HG03521 (cell line): ENCODE measurements around the gene WIPI1.
"Not testable (repeated sequence)": the region's sequence is repeated elsewhere in the genome, so short reads cannot be mapped to it uniquely, and the experiment has no call there.

Experiments
- ATAC-seq: cut with Tn5 transposase; IDR thresholded peaks from one replicate; pipeline ENCODE4 v1.9.1; 2021; ENCODE audit warnings: mild to moderate bottlenecking, moderate library complexity; ENCODE audit not compliant: unreplicated experiment

Gene WIPI1, protein sequence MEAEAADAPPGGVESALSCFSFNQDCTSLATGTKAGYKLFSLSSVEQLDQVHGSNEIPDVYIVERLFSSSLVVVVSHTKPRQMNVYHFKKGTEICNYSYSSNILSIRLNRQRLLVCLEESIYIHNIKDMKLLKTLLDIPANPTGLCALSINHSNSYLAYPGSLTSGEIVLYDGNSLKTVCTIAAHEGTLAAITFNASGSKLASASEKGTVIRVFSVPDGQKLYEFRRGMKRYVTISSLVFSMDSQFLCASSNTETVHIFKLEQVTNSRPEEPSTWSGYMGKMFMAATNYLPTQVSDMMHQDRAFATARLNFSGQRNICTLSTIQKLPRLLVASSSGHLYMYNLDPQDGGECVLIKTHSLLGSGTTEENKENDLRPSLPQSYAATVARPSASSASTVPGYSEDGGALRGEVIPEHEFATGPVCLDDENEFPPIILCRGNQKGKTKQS

GRCh38 chr17:68457168-68457538 is at the start of gene WIPI1:
WIPI1 (minus strand) TSS chr17:68457496; CDS start chr17:68457421, 75 bp downstream.
- ATAC-seq: peak; percentile 25

- ATAC-seq: no peak
These were observed 48.7 kb upstream of the WIPI1 start for GRCh38 chr17:68505951-68506350.

GRCh38 chr17:68501074-68501473 is 43.8 kb upstream of the WIPI1 start:
- ATAC-seq: no peak

- ATAC-seq: no peak
These were observed 42.3 kb upstream of the WIPI1 start for GRCh38 chr17:68499587-68499986.

- ATAC-seq: peak; percentile 10
These were observed 41.4 kb upstream of the WIPI1 start for GRCh38 chr17:68498479-68499326.

DNA sequence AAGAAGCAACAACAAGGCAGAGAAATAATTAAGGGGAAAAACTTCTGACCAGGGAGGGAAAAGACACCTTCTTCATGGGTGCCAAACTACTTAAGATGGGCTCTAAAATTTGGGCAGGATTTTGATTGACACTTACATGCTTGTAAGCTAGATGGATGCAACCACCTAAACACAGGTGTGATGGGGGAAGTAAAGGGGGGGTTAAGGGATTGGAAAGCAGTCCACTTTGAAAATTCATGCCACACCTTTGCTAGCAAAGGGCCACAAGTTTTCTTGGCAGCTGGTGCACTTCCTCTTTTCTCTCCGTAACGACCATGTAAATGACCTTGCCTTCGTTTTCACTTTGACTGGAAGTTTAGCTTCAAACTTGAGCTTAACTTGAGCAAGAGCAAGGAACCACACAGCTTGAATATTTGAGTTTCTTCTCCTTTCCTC is 40.6 kb upstream of the WIPI1 start:
- peak; percentile 89 for ATAC-seq

GRCh38 chr17:68495081-68495480 is 37.8 kb upstream of the WIPI1 start:
- no peak for ATAC-seq

- not testable (repeated sequence) for ATAC-seq
These were observed 35.2 kb upstream of the WIPI1 start for GRCh38 chr17:68492394-68493054.

DNA sequence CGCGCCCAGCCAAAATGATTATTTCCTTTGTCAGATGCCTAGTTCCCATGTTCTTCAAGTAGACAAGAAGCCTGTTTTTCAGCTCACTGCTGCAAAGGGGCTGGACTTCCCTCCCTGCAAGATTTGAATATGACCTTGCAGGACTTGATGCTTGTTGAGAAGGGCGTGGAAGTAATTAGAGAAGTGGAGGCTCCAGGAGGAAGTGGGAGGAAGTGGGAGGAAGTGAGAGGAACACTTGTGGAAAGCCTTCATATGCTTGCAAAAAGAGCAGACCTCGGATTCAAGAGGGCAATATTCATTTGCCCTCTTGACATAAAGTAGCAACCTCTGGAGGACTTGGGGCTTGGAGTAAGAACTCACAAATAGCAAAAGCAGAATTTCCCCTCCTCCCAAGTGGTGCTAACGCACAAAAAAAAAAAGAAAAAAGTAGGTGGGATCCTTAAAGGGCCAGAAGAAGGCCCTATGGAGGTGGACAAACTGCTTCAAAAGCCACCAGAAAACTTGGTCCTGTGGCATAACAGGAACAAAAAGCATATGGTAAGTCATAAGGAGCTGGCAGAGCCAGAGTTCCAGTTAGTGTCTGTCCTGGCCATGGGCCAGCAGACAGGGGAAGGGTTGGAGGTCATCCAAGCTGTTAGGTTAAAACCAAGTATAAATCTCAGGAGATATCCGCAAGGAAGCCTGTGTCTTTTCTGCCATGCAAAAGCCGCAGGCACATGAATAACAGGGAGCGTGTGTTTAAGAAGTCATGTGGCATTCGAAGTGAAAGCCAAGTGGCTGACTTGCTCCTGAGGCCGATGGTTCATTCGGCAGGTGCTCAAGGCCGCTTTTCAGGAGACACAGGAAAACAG is 34.3 kb upstream of the WIPI1 start:
- no peak for ATAC-seq

- ATAC-seq: no peak
These were observed 32.6 kb upstream of the WIPI1 start for GRCh38 chr17:68489919-68490318.

DNA sequence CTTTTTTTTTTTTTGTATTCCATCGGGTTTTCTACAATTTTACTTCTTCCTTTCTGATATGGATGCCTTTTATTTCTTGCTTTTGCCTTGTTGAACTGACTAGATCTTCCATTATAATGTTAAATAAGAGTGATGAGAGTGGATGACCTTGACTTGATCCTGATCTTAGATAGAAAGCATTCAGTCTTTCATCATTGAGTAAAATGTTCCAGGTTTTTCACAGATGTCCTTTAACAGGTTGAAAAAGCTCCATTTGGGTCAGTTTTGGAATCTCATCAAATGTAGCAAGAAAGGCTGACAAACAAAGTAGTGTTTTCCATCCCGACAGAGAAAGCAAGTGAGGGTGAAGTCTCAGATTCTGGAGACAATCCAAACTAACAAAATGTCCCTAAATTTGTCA is 27.2 kb upstream of the WIPI1 start:
- no peak for ATAC-seq

DNA sequence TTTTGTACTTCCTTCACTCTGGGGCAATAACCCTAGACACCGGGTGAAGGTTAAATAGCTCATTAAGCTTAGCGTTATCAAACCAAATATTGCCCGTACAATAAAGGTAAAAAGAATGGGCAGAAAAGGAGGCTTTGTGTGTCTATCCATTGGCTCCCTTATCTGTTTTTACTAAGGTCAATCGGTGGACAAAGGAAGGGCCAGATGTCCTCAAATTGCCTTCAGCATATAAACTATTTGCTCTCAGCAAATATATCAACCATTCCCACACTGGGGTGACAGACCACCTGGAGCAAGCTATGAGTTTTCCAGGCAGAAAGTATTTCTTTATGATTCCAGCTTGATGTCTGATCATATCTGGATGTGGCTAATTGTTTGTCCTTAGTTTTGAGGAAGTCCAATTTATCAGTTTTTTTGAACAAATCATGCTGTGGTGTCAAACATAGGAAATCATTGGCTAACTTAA is 25.3 kb upstream of the WIPI1 start:
- ATAC-seq: no peak

DNA sequence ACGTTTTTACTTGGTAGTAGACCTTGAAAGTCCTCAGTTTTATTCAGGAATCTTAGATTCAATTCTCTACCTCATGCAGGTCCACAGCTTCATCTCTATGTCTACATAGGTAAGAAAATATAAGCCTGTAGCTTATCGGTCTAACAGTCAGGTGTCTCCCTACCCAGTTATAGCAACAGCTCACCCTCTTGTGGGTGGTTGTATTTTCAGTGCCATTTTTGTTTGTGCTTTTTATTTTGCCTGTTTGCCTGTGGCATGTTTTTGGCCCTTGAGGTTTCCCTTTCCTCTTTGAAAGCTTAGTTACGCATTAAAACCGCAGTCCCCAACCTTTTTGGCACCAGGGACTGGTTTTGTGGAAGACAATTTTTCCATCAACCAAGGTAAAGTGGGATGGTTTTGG is 23.6 kb upstream of the WIPI1 start:
- no peak for ATAC-seq

GRCh38 chr17:68470961-68471360 is 13.7 kb upstream of the WIPI1 start:
- no peak for ATAC-seq

DNA sequence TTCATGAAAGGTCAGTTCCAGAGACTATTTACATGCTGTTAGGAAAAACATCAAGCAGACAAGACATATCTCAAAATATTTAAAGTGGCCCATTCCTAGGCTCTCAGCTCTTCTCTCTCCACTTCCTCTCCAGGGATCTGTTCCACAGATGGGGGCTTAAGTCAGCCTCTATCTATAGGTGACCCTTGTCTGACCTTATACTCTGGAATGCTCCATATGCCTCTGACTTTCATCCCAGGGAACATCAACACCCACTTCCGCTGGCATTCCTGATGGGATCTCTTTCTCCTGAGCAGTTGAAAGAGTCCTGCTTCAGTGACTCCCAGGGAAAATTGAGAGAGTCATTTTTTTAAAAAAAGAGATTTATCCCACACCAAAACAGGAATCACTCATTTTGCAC is 11.5 kb upstream of the WIPI1 start:
- ATAC-seq: no peak

- ATAC-seq: no peak
These were observed 11.0 kb upstream of the WIPI1 start for GRCh38 chr17:68468334-68468733.

DNA sequence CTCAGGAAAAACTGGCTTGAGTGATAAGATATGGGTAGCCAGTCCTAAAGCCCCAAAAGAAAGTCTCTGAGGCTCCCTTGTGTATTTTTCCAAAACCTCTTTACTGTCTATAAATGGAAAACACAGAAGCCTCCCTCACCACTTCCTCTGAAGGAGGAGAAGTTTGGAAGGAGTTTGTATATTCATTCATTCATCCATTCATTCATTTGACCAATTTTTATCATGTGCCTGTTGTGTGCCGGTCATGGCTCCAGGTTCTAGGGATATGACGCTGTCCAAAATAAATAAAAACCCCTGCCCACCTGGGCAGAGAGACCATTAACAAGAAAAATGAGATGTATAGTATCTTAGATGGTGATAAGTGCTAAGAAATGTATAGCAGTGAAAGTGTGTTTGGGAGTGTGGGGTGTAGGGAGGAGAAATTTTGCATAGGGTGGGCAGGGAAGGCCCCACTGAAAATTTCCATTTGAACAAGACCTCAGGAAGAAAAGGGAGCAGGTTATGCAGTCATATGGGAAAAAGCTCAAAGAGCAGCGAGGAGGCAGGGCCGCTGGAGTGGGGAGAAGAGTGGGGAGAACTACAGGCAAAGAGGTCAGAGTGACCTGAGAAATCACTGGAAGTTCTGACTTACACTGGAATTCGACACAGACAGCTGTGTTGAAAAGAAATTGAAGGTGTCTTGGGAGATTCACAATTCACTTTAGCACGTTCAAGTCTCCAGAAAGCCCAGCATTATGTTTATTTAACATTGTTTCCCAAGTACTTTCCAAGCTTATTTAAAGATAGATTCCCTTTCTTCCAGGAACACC is 6.1 kb upstream of the WIPI1 start:
- ATAC-seq: no peak

DNA sequence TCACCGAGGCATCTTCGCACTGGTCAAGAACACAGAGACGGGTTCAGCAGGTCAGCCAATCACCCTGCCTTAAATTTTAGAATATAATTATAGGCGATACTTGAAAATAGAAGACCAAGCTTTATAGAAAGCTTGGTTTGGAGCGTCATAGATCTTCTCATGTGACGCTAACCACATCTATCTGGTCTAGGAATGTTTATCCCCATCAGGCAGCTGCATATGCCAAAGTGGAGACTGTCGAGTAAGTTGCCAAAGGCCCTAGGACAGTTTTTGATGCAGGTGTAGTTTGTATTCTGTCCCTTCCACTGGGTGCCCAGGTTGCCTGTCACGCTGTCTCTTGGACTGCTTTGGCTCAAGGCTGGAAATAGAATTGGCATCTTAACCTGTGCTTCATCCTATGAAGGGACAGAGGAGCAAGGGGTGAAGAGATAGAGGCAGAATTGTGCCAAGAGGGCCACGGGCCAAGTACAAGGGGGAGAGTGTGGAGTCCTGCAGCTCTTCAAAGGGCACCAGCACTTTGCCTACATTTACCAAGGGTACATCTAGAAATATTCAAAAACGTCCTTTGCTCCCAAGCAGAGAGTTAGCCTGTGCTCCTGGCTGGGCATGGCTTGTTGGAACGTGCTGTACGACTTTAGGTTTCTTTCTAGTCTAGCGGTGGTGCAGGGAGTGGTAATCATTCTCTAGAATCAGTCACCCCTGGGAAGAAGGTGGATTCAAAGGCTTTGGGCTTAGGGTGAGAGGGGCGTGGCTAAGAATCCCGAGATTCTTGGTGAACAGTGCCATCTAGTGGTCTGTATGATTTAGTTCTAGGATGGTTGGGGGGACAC is 5.3 kb upstream of the WIPI1 start:
- peak; percentile 38 for ATAC-seq

DNA sequence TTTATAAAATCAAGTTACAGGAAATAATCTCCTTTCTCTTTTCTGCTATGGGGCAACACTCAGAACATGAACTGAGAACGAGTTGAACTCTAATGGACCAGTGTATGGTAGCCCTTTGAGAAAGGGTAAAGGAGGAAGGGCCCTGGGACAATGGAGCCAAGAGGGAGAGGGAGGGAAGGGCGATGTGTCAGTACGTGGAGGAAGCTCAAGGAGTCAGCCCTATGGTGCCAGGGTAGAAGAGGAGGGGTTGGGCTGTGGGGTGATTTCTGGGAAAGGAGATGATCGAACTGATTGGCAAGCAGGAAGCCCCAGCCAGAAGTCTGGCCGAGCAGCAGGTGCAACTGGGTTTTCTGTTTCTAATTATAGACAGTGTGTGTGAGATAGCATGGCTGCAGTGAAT is 4.3 kb upstream of the WIPI1 start:
- no peak for ATAC-seq
